H1 (cell line): ENCODE measurements around the gene AKTIP. TPM values are rescaled to one million over a fixed set of nuclear protein-coding genes. Genes with fewer than 3 reads are reported as not detected.

Experiments
- CTCF ChIA-PET: fragments of 300-600 bp; sonication (Branson Sonifier 250); formaldehyde crosslinking; loops from one replicate; lab custom pipeline; 2021; ENCODE audit not compliant: partially characterized antibody; lab: Charles Lee
- POLR2A ChIA-PET: fragments of 300-600 bp; sonication (Branson Sonifier 250); formaldehyde crosslinking; loops from one replicate; lab custom pipeline; 2021; ENCODE audit warnings: inconsistent platforms; ENCODE audit not compliant: partially characterized antibody; lab: Charles Lee
- DNase-seq, 2 experiments: peaks; one replicate each; pipeline versions ENCODE4 v3.0.0 to v3.0.0-alpha.2; 2010 to 2022; ENCODE audit warnings: low spot score in 2 of 2, low read depth in 1 of 2, mixed read lengths in 1 of 2
- FAIRE-seq: peaks from 2 replicates; lab custom pipeline; 2011; peaks lifted over from hg19 to GRCh38; lab: Jason Lieb, UNC
- H2AFZ ChIP-seq: 2 replicates; pipeline ENCODE4 v1.8.1; 2012; ENCODE audit warnings: low read length, inconsistent platforms
- H2AK5ac ChIP-seq: 2 replicates; pipeline ENCODE4 v1.6.1; 2013; ENCODE audit warnings: low read depth, low read length
- H2BK120ac ChIP-seq: replicated peaks from 2 replicates; pipeline ENCODE3; 2013; ENCODE audit warnings: low read depth, low read length, inconsistent platforms
- H2BK12ac ChIP-seq: 2 replicates; pipeline ENCODE4 v1.6.1; 2013; ENCODE audit warnings: low read depth, low read length
- H2BK15ac ChIP-seq: 2 replicates; pipeline ENCODE4 v1.6.1; 2013; ENCODE audit warnings: low read length
- H2BK20ac ChIP-seq: 2 replicates; pipeline ENCODE4 v1.6.1; 2013; ENCODE audit warnings: low read length
- H2BK5ac ChIP-seq: 2 replicates; pipeline ENCODE4 v1.6.1; 2013; ENCODE audit warnings: low read depth, low read length
- H3K14ac ChIP-seq: 2 replicates; pipeline ENCODE4 v1.6.1; 2013; ENCODE audit warnings: inconsistent platforms; ENCODE audit not compliant: insufficient read length
- H3K18ac ChIP-seq: 2 replicates; pipeline ENCODE4 v1.6.1; 2013; ENCODE audit warnings: low read length; ENCODE audit errors: extremely low read depth
- H3K23ac ChIP-seq: 2 replicates; pipeline ENCODE4 v1.6.1; 2013; ENCODE audit warnings: inconsistent platforms; ENCODE audit not compliant: insufficient read length
- H3K23me2 ChIP-seq: 2 replicates; pipeline ENCODE4 v1.6.1; 2013; ENCODE audit warnings: low read depth, low read length
- H3K27ac ChIP-seq: 2 replicates; pipeline ENCODE4 v1.6.1; 2011; ENCODE audit warnings: low read depth, low read length, inconsistent platforms
- H3K27me3 ChIP-seq, 4 experiments: replicated peaks in 1 of 4; 1 replicate in 1 of 4; 2 replicates in 3 of 4; pipeline versions ENCODE4 v1.6.1 to v1.8.1; 2011 to 2013; ENCODE audit warnings: low read length in 3 of 4, mild to moderate bottlenecking in 3 of 4, inconsistent platforms in 2 of 4, mixed read lengths in 2 of 4, moderate library complexity in 1 of 4; ENCODE audit not compliant: control insufficient read depth in 3 of 4, insufficient read depth in 3 of 4; ENCODE audit errors: extremely low read depth in 1 of 4
- H3K36me3 ChIP-seq, 4 experiments: 2 replicates each; pipeline versions ENCODE4 v1.6.1 to v1.8.1; 2011 to 2013; ENCODE audit warnings: mild to moderate bottlenecking in 4 of 4, low read length in 3 of 4, moderate library complexity in 2 of 4, control low read depth in 1 of 4, inconsistent platforms in 1 of 4; ENCODE audit not compliant: insufficient read depth in 4 of 4, control insufficient read depth in 2 of 4
- H3K4ac ChIP-seq: replicated peaks from 2 replicates; pipeline ENCODE3; 2013; ENCODE audit warnings: low read length, low read depth, mixed read lengths, inconsistent platforms; ENCODE audit not compliant: insufficient read length
- H3K4me1 ChIP-seq, 4 experiments: replicated peaks in 1 of 4; 1 replicate in 1 of 4; 2 replicates in 3 of 4; pipeline versions ENCODE4 v1.6.1 to v1.8.1; 2011 to 2013; ENCODE audit warnings: low read length in 3 of 4, inconsistent platforms in 2 of 4, mixed read lengths in 1 of 4; ENCODE audit not compliant: insufficient read depth in 4 of 4, control insufficient read depth in 3 of 4
- H3K4me2 ChIP-seq, 2 experiments: 2 replicates each; pipeline versions ENCODE4 v1.6.1 to v1.8.1; 2011 to 2013; ENCODE audit warnings: low read depth in 2 of 2, low read length in 2 of 2, control low read depth in 1 of 2, inconsistent platforms in 1 of 2, mild to moderate bottlenecking in 1 of 2; ENCODE audit not compliant: insufficient read depth in 1 of 2
- H3K4me3 ChIP-seq, 4 experiments: fragments of 200-600, 300-600 bp in 1 of 4; sonication (generic), shearing (Covaris generic), sonication (Bioruptor Twin) in 1 of 4; 2 replicates each; pipeline versions ENCODE4 v1.5.1 to v1.8.1; 2011 to 2016; ENCODE audit warnings: low read length in 4 of 4, low read depth in 3 of 4, control low read depth in 2 of 4, inconsistent platforms in 2 of 4, mild to moderate bottlenecking in 2 of 4, mixed read lengths in 1 of 4, moderate library complexity in 1 of 4; ENCODE audit not compliant: insufficient read depth in 2 of 4; ENCODE audit errors: extremely low read depth in 1 of 4
- H3K56ac ChIP-seq: replicated peaks from 2 replicates; pipeline ENCODE3; 2013; ENCODE audit warnings: low read depth, mild to moderate bottlenecking, mixed read lengths, low read length, inconsistent platforms; ENCODE audit not compliant: insufficient read length
- H3K79me1 ChIP-seq: 2 replicates; pipeline ENCODE4 v1.6.1; 2013; ENCODE audit warnings: low read depth, low read length, control low read depth
- H3K79me2 ChIP-seq, 2 experiments: 2 replicates each; pipeline versions ENCODE4 v1.6.1 to v1.8.1; 2012 to 2013; ENCODE audit warnings: low read length in 2 of 2, mild to moderate bottlenecking in 2 of 2, inconsistent platforms in 1 of 2; ENCODE audit not compliant: insufficient read depth in 2 of 2, control insufficient read depth in 1 of 2
- H3K9ac ChIP-seq, 4 experiments: replicated peaks in 1 of 4; 1 replicate in 1 of 4; 2 replicates in 3 of 4; pipeline versions ENCODE4 v1.6.1 to v1.8.1; 2011 to 2013; ENCODE audit warnings: low read depth in 3 of 4, low read length in 3 of 4, control low read depth in 2 of 4, mild to moderate bottlenecking in 2 of 4, moderate library complexity in 2 of 4, inconsistent platforms in 1 of 4; ENCODE audit errors: extremely low read depth in 1 of 4
- H3K9me3 ChIP-seq, 2 experiments: 2 replicates each; pipeline versions ENCODE4 v1.6.1 to v1.8.1; 2012 to 2013; ENCODE audit warnings: mild to moderate bottlenecking in 2 of 2, moderate library complexity in 2 of 2, control low read depth in 1 of 2, inconsistent platforms in 1 of 2, low read depth in 1 of 2, low read length in 1 of 2, mixed read lengths in 1 of 2; ENCODE audit not compliant: insufficient read depth in 2 of 2
- H4K20me1 ChIP-seq, 2 experiments: replicated peaks in 1 of 2; 2 replicates each; pipeline versions ENCODE3 to v1.8.1; 2011 to 2013; ENCODE audit warnings: inconsistent platforms in 2 of 2, low read length in 2 of 2, mild to moderate bottlenecking in 1 of 2; ENCODE audit not compliant: insufficient read depth in 2 of 2, control insufficient read depth in 1 of 2
- H4K5ac ChIP-seq: 2 replicates; pipeline ENCODE4 v1.6.1; 2013; ENCODE audit warnings: low read length, low read depth, mixed read lengths, inconsistent platforms; ENCODE audit not compliant: insufficient read length
- H4K8ac ChIP-seq: 2 replicates; pipeline ENCODE4 v1.8.0; 2013; ENCODE audit warnings: mild to moderate bottlenecking, moderate library complexity, low read length, inconsistent platforms; ENCODE audit not compliant: insufficient read depth; ENCODE audit errors: extremely low read depth
- H4K91ac ChIP-seq: replicated peaks from 2 replicates; pipeline ENCODE3; 2013; ENCODE audit warnings: low read length, mixed read lengths, inconsistent platforms; ENCODE audit not compliant: insufficient read length
- BACH1 ChIP-seq: IDR thresholded peaks from 2 replicates; pipeline ENCODE4 v1.6.1; 2012; ENCODE audit warnings: low read length, improper control_type of control experiment
- SP1 ChIP-seq: IDR thresholded peaks from 2 replicates; pipeline ENCODE4 v1.6.1; 2011; ENCODE audit warnings: low read depth, low read length
- WGBS, 2 experiments: shearing (Covaris generic) in 1 of 2; methylation state at CpG; one replicate each; pipeline versions ENCODE4 v1.1.6 to v1.1.7; 2013 to 2015; ENCODE audit warnings: low lambda C conversion rate in 2 of 2, mixed read lengths in 2 of 2, inconsistent platforms in 1 of 2, low coverage in 1 of 2, missing lambda C conversion rate in 1 of 2; ENCODE audit not compliant: insufficient replicate concordance in 2 of 2, insufficient coverage in 1 of 2, insufficient read length in 1 of 2; ENCODE audit errors: extremely low coverage in 1 of 2, missing lambda C conversion rate in 1 of 2; 5-methylcytosine and 5-hydroxymethylcytosine counted together
- polyA plus RNA-seq, 7 experiments: library from polyadenylated mRNA; depleted of rRNA in 3 of 7; stranded (reverse) in 5 of 7; unstranded in 2 of 7; fragments of >200 nt in 5 of 7; fragments of 200-250 nt in 2 of 7; gene quantifications; 1 replicate in 5 of 7; 2 replicates in 1 of 7; 4 replicates in 1 of 7; pipeline versions ENCODE4 v1.2.1 to v1.2.3, GENCODE V29; 2011 to 2013; ENCODE audit warnings: missing spikeins in 2 of 7, mixed read lengths in 2 of 7
- total RNA-seq: library from RNA; stranded (reverse); fragmentation: NEBNext Ultra II Directional; extraction: Animal tissue kit (Norgen Biotek cat#: 25700); gene quantifications from 2 replicates; pipeline ENCODE4 v1.2.1, GENCODE V29; 2021

Gene AKTIP
- total and polyA plus RNA-seq, 2 of the 8 experiments (the other 6 are each of a cell fraction or from before 2014, with no cell fraction given), result 15.0 to 15.6 TPM

DNA sequence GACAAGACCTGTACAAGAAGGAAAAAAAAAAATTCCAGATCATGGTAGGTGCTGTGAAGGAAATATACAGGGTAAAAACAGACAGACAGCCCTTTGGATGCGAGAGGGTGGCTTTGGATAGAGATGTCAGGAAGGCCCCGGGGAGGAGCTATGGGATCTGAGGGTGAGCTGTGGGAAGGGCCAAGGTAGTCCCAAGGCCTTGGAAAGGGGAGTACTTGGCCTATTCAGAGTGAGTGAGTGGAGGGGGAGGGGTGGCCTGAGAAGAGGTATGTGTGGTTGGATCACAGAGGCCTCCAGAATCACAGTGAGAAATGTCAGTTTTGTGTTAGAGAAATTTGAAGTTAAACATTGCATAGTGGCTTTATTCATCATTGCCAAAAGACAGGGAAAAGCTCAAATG, 31.2 kb upstream of the AKTIP start:
- H3K14ac ChIP-seq, result no peak overlapping the region
- no peak for FAIRE-seq
- H2BK5ac ChIP-seq, result no peak overlapping the region
- H3K4me2 ChIP-seq, result no peak overlapping the region
- H2BK12ac ChIP-seq, result no peak overlapping the region
- H3K36me3 ChIP-seq, result no peaks in the 10 kb centered on the region
- no peak overlapping the region for H3K9ac ChIP-seq
- H3K23ac ChIP-seq, result no peak overlapping the region
- POLR2A ChIA-PET, result no interaction called here
- H3K27me3 ChIP-seq, result no peaks in the 10 kb centered on the region
- H2BK120ac ChIP-seq, result no peak overlapping the region
- H3K27ac ChIP-seq, result no peak overlapping the region
- no peak overlapping the region for H2AK5ac ChIP-seq
- no peak overlapping the region for H2AFZ ChIP-seq
- no peak for DNase-seq
- no peaks in the 10 kb centered on the region for H3K79me2 ChIP-seq
- peaks cover 0 to 5% of the 10 kb centered on the region in 2 experiments; a peak in 1 of 4 replicates for H3K9me3 ChIP-seq
- no peaks in the 10 kb centered on the region for H3K23me2 ChIP-seq
- H4K8ac ChIP-seq, result no peak overlapping the region
- no peak overlapping the region for H3K4me3 ChIP-seq
- TF ChIP-seq SP1 (peak; percentile 24; the same call in 1 of the 2 replicates), BACH1 (no peak)
- H4K91ac ChIP-seq, result no peak overlapping the region
- H3K79me1 ChIP-seq, result no peaks in the 10 kb centered on the region
- H4K5ac ChIP-seq, result no peak overlapping the region
- CTCF ChIA-PET, result interaction anchor here (0.6 to 2.2 kb wide), 4 partner anchors 12 to 475 kb away, joined by 3 to 7 read pairs (median 3); no protein-coding TSS in a partner anchor
- H3K18ac ChIP-seq, result no peak overlapping the region
- no peaks in the 10 kb centered on the region for H3K4me1 ChIP-seq
- H3K56ac ChIP-seq, result no peak overlapping the region
- 96% methylated on average over 2 of the region's 2 CpGs; no CpG with 5 or more reads in 1 of the 2 experiments for WGBS, 2 experiments
- no peak overlapping the region for H3K4ac ChIP-seq
- no peak overlapping the region for H2BK20ac ChIP-seq
- no peak overlapping the region for H2BK15ac ChIP-seq
- no peaks in the 10 kb centered on the region for H4K20me1 ChIP-seq
